GM23338 (cell line): ENCODE results near the gene SNCB.

Experiments used
- CREB1 ChIP-seq: fragments of 250-450 bp; sonication (Bioruptor Pico); IDR thresholded peaks from 2 replicates; pipeline ENCODE4 v1.5.0; 2020; ENCODE audit warnings: low read depth, mild to moderate bottlenecking, moderate library complexity
- EZH2 ChIP-seq: fragments of 200-600 bp; sonication (generic); IDR thresholded peaks from one replicate; pipeline ENCODE4 v1.8.0; 2017; ENCODE audit warnings: antibody characterized with exemption, mild to moderate bottlenecking, low read depth; ENCODE audit not compliant: unreplicated experiment
- EZH2phosphoT487 ChIP-seq: fragments of 200-600 bp; sonication (generic); IDR thresholded peaks from one replicate; pipeline ENCODE4 v1.8.1; 2018; ENCODE audit warnings: antibody characterized with exemption; ENCODE audit not compliant: unreplicated experiment
- JUNB ChIP-seq: IDR thresholded peaks from one replicate; pipeline ENCODE4 v1.6.1; 2016; ENCODE audit warnings: antibody characterized with exemption; ENCODE audit not compliant: unreplicated experiment
- NANOG ChIP-seq: IDR thresholded peaks from 2 replicates; pipeline ENCODE4 v1.6.1; 2016; ENCODE audit warnings: antibody characterized with exemption, borderline replicate concordance
- POLR2AphosphoS5 ChIP-seq: IDR thresholded peaks from 2 replicates; pipeline ENCODE4 v1.6.1; 2016; ENCODE audit warnings: antibody characterized with exemption, low read depth
- ZNF114 ChIP-seq: fragments of 250-450 bp; sonication (Bioruptor Pico); IDR thresholded peaks from 2 replicates; pipeline ENCODE4 v1.5.0; 2020; ENCODE audit warnings: mild to moderate bottlenecking, moderate library complexity
- ZNF331 ChIP-seq: fragments of 250-450 bp; sonication (Bioruptor Pico); IDR thresholded peaks from 2 replicates; pipeline ENCODE4 v1.5.0; 2020; ENCODE audit warnings: low read depth, mild to moderate bottlenecking, moderate library complexity
- TF ChIP-seq, protein P1 (sequence below), 2 experiments: fragments of 200-600 bp in 1 of 2; sonication (generic) in 1 of 2; conservative IDR thresholded peaks; 2 replicates each; pipeline versions ENCODE4 v1.5.1 to v1.6.1; 2016 to 2017; ENCODE audit warnings: antibody characterized with exemption in 2 of 2, low read depth in 2 of 2, mild to moderate bottlenecking in 2 of 2, moderate library complexity in 1 of 2
- TF ChIP-seq, protein P2 (sequence below): IDR thresholded peaks from one replicate; pipeline ENCODE4 v1.6.1; 2018; ENCODE audit warnings: antibody characterized with exemption; ENCODE audit not compliant: unreplicated experiment
- TF ChIP-seq, protein P3 (sequence below): IDR thresholded peaks from 2 replicates; pipeline ENCODE4 v1.6.1; 2016; ENCODE audit warnings: antibody characterized with exemption

DNA sequence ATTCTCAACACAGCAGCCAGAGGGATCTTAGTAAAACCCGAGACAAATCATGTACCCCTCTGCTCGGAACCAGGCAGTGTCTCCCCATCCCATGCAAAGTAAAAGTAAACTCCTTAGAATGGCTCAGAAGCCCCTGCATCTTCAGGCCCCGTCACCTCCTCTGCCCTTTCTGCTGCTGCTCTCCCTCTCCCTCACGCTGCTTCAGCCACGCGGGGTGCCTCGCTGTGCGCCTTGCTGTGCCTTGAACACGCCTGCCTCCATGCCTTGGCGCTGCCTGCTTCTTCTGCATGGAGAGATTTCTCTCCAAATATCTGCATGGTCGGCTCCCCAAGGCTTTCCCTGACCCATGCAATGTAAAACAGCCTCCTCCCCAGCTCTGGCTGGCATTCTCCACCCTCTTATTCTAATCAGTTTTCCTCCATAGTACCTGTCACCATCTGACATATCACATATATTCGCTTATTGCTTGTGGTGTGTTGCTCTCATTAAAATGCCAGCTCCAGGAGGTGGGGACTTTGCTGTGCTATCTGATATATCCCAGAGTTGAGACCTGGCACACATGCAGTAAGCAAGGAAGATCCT lies 28.3 kb downstream of the SNCB start:
- TF ChIP-seq, protein P1, sequence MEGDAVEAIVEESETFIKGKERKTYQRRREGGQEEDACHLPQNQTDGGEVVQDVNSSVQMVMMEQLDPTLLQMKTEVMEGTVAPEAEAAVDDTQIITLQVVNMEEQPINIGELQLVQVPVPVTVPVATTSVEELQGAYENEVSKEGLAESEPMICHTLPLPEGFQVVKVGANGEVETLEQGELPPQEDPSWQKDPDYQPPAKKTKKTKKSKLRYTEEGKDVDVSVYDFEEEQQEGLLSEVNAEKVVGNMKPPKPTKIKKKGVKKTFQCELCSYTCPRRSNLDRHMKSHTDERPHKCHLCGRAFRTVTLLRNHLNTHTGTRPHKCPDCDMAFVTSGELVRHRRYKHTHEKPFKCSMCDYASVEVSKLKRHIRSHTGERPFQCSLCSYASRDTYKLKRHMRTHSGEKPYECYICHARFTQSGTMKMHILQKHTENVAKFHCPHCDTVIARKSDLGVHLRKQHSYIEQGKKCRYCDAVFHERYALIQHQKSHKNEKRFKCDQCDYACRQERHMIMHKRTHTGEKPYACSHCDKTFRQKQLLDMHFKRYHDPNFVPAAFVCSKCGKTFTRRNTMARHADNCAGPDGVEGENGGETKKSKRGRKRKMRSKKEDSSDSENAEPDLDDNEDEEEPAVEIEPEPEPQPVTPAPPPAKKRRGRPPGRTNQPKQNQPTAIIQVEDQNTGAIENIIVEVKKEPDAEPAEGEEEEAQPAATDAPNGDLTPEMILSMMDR (conservative IDR thresholded peaks at IDR 0.05; ENCODE audit: low read depth in 2 of 2), result no peak
- TF ChIP-seq, protein P2, sequence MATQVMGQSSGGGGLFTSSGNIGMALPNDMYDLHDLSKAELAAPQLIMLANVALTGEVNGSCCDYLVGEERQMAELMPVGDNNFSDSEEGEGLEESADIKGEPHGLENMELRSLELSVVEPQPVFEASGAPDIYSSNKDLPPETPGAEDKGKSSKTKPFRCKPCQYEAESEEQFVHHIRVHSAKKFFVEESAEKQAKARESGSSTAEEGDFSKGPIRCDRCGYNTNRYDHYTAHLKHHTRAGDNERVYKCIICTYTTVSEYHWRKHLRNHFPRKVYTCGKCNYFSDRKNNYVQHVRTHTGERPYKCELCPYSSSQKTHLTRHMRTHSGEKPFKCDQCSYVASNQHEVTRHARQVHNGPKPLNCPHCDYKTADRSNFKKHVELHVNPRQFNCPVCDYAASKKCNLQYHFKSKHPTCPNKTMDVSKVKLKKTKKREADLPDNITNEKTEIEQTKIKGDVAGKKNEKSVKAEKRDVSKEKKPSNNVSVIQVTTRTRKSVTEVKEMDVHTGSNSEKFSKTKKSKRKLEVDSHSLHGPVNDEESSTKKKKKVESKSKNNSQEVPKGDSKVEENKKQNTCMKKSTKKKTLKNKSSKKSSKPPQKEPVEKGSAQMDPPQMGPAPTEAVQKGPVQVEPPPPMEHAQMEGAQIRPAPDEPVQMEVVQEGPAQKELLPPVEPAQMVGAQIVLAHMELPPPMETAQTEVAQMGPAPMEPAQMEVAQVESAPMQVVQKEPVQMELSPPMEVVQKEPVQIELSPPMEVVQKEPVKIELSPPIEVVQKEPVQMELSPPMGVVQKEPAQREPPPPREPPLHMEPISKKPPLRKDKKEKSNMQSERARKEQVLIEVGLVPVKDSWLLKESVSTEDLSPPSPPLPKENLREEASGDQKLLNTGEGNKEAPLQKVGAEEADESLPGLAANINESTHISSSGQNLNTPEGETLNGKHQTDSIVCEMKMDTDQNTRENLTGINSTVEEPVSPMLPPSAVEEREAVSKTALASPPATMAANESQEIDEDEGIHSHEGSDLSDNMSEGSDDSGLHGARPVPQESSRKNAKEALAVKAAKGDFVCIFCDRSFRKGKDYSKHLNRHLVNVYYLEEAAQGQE, result no peak
- no peak for TF ChIP-seq EZH2
- no peak for TF ChIP-seq JUNB
- TF ChIP-seq POLR2AphosphoS5, result no peak
- TF ChIP-seq, protein P3, sequence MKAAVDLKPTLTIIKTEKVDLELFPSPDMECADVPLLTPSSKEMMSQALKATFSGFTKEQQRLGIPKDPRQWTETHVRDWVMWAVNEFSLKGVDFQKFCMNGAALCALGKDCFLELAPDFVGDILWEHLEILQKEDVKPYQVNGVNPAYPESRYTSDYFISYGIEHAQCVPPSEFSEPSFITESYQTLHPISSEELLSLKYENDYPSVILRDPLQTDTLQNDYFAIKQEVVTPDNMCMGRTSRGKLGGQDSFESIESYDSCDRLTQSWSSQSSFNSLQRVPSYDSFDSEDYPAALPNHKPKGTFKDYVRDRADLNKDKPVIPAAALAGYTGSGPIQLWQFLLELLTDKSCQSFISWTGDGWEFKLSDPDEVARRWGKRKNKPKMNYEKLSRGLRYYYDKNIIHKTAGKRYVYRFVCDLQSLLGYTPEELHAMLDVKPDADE, result no peak
- TF ChIP-seq ZNF114, result no peak
- no peak for TF ChIP-seq EZH2phosphoT487
- no peak for TF ChIP-seq CREB1 (CRISPR knock-in tag)
- no peak for TF ChIP-seq ZNF331
- no peak for TF ChIP-seq NANOG
